ENCODE measurements around the gene PRSS2.
"Not testable (repeated sequence)": the region's sequence is repeated elsewhere in the genome, so short reads cannot be mapped to it uniquely, and the experiment has no call there.

Gene PRSS2

DNA sequence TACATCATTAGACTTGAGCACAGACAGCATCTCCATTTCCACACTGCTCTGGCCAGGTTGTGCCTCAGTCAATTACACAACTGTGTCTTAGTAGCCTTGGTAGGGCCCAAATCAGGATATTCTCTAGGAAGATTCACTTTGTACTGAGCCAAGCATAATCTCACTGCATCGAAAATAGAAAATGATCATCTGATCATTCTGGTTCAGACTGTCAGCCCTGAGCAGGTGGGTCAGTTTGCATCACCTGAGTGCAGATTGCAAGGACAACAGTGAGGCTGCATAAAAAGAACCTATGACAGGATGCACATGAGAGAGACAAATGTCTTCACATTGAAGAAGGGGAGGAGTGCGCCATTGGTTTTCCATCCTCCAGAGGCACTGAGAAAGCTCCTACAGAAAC, 22.4 kb upstream of the PRSS2 start:
- H3K27ac ChIP-seq (ENCODE audit: low read length); DNase-seq (ENCODE audit: low read depth, low spot score); H3K4me3 ChIP-seq (ENCODE audit: low read length); H3K4me1 ChIP-seq (ENCODE audit: control insufficient read depth, insufficient read depth, low read length); H3K27me3 ChIP-seq (ENCODE audit: control insufficient read depth, insufficient read depth, low read length); H3K9me3 ChIP-seq (ENCODE audit: control insufficient read depth, insufficient read depth, low read length); H3K36me3 ChIP-seq (ENCODE audit: control insufficient read depth, insufficient read depth, low read length): not testable (repeated sequence)
- WGBS (ENCODE audit: insufficient coverage, insufficient read length): no CpG with 5 or more reads among the region's 2 CpGs

DNA sequence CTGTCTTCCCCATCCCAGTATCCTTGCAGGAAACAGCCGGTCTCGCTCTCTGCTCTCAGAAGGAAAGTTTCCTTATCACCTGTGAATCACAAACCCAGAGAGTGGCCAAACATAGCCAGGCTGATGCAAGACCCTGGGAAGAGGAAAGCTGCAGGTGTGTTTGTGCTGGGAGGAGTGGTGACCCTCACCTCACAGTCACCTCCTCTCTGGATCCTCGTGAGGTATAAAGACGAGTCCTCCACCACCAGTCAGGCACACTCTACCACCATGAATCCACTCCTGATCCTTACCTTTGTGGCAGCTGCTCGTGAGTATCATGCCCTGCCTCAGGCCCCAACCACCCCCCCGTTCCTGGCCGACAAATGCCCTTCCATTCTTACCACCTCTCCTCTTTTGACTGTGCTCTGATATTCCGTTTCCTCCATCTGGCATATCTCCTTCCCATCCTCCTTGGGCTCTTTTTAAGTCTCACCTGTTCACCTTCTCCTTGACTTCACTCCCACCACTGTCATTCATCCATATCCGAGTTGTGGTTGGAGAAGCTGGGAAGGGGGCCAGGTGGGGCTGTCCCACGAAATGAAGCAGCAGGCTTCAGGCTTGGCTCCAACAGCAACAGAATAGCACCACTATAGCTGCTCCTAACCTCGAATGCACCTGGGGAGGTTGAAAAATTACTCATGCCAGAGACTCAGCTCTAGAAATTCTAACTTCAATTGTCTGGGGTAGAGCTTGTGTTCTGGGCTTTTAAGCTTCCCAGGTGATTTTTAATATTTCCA, 21.4 kb upstream of the PRSS2 start, which contains the start of gene PRSS1:
Gene PRSS1, plus strand, starts transcription at position 255 of the 776 bp plus-strand sequence. Its CDS starts 13 bp downstream, at position 268.
- Histone ChIP-seq H3K4me3 (ENCODE audit: low read length) (no peak within 1 kb of the TSS), H3K4me1 (ENCODE audit: control insufficient read depth, insufficient read depth, low read length) (no peaks in the 10 kb centered on the region), H3K9me3 (ENCODE audit: control insufficient read depth, insufficient read depth, low read length) (no peaks in the 10 kb centered on the region; the same call in 1 of the 2 replicates), H3K36me3 (ENCODE audit: control insufficient read depth, insufficient read depth, low read length) (no peaks in the 10 kb centered on the region), H3K27me3 (ENCODE audit: control insufficient read depth, insufficient read depth, low read length) (no peaks in the 10 kb centered on the region; the same call in 1 of the 2 replicates), H3K27ac (ENCODE audit: low read length) (no peak within 1 kb of the TSS)
- no peak for DNase-seq (ENCODE audit: low read depth, low spot score)
- no CpG with 5 or more reads among the region's 11 CpGs for WGBS (ENCODE audit: insufficient coverage, insufficient read length)

DNA sequence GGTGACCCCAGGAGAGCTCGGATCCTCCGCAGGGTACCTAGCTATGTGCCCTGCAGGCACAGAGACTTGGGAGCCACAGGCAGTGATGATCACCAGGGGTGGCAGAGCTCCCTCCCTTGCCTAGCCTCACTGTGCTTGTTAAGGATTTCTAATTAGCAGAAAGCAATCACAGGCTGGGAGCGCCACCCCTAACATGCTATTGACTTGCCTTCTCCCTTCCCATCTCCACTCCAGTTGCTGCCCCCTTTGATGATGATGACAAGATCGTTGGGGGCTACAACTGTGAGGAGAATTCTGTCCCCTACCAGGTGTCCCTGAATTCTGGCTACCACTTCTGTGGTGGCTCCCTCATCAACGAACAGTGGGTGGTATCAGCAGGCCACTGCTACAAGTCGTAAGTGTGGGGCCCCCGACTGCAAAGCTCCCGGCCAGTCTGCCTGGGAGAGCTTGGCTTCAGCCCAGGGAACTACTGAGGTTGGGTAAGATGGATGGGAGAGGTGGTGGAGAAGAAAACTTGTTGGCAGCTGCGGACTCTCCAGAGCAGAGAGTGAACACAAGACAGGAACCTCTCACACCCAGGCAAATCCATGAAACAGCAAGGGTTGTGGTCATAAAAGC, 20.3 kb upstream of the PRSS2 start:
- no peaks in the 10 kb centered on the region; the same call in 1 of the 2 replicates for H3K9me3 ChIP-seq (ENCODE audit: control insufficient read depth, insufficient read depth, low read length)
- WGBS (ENCODE audit: insufficient coverage, insufficient read length): no CpG with 5 or more reads among the region's 9 CpGs
- no peak for DNase-seq (ENCODE audit: low read depth, low spot score)
- no peaks in the 10 kb centered on the region; the same call in 1 of the 2 replicates for H3K27me3 ChIP-seq (ENCODE audit: control insufficient read depth, insufficient read depth, low read length)
- no peak overlapping the region for H3K27ac ChIP-seq (ENCODE audit: low read length)
- H3K4me1 ChIP-seq (ENCODE audit: control insufficient read depth, insufficient read depth, low read length): no peaks in the 10 kb centered on the region
- H3K36me3 ChIP-seq (ENCODE audit: control insufficient read depth, insufficient read depth, low read length): no peaks in the 10 kb centered on the region
- no peak overlapping the region for H3K4me3 ChIP-seq (ENCODE audit: low read length)

DNA sequence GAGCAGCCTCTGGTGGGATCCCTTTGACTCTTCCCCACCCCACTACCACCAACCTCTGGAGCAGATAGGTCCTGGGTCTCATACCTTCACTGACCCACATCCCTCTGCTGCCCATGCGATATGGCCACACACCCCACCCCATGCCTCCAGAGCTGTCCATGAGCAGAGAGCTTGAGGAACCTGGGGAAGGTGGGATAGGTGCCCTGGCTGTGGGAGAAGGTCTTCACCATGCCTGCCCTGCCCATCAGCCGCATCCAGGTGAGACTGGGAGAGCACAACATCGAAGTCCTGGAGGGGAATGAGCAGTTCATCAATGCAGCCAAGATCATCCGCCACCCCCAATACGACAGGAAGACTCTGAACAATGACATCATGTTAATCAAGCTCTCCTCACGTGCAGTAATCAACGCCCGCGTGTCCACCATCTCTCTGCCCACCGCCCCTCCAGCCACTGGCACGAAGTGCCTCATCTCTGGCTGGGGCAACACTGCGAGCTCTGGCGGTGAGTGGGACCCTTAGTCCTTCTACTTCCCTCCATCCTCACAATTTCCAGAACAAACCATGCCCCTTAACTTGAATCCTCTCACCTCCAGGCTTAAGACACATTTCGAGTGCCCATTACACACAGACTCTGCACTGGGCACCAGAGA, 19.1 kb upstream of the PRSS2 start:
- not testable (repeated sequence) for H3K27me3 ChIP-seq (ENCODE audit: control insufficient read depth, insufficient read depth, low read length); H3K4me1 ChIP-seq (ENCODE audit: control insufficient read depth, insufficient read depth, low read length); H3K36me3 ChIP-seq (ENCODE audit: control insufficient read depth, insufficient read depth, low read length); H3K27ac ChIP-seq (ENCODE audit: low read length); H3K9me3 ChIP-seq (ENCODE audit: control insufficient read depth, insufficient read depth, low read length); DNase-seq (ENCODE audit: low read depth, low spot score); H3K4me3 ChIP-seq (ENCODE audit: low read length)
- no CpG with 5 or more reads among the region's 14 CpGs for WGBS (ENCODE audit: insufficient coverage, insufficient read length)

DNA sequence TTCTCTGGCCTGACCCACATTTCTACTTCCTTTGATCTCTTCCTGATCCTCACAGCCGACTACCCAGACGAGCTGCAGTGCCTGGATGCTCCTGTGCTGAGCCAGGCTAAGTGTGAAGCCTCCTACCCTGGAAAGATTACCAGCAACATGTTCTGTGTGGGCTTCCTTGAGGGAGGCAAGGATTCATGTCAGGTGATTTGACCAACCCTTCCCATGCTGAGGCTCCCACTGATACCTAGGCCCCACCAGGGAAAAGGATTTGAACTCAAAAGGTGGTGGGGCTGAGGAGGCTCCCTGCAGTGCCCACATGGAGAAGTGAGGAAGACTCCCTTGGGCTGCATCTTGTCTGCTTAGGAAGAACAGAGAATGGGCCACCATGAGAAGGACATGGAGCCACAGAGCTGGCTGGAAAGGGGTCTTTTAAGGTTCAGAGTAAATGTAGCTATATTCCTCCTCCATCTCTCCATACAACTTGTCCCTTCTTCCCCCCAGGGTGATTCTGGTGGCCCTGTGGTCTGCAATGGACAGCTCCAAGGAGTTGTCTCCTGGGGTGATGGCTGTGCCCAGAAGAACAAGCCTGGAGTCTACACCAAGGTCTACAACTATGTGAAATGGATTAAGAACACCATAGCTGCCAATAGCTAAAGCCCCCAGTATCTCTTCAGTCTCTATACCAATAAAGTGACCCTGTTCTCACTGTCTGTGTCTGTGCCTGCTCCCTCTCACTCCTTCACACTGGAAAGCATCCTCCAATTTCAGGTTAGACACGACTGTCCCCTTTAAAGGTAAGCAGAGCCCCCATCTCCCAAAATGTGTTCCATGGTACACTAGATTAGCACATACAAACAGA, 18.2 kb upstream of the PRSS2 start:
- Histone ChIP-seq H3K27me3 (ENCODE audit: control insufficient read depth, insufficient read depth, low read length) (no peaks in the 10 kb centered on the region; the same call in 1 of the 2 replicates), H3K9me3 (ENCODE audit: control insufficient read depth, insufficient read depth, low read length) (no peaks in the 10 kb centered on the region; the same call in 1 of the 2 replicates), H3K36me3 (ENCODE audit: control insufficient read depth, insufficient read depth, low read length) (no peaks in the 10 kb centered on the region), H3K4me3 (ENCODE audit: low read length) (no peak overlapping the region), H3K4me1 (ENCODE audit: control insufficient read depth, insufficient read depth, low read length) (no peaks in the 10 kb centered on the region), H3K27ac (ENCODE audit: low read length) (no peak overlapping the region)
- no CpG with 5 or more reads among the region's 3 CpGs for WGBS (ENCODE audit: insufficient coverage, insufficient read length)
- DNase-seq (ENCODE audit: low read depth, low spot score): no peak

DNA sequence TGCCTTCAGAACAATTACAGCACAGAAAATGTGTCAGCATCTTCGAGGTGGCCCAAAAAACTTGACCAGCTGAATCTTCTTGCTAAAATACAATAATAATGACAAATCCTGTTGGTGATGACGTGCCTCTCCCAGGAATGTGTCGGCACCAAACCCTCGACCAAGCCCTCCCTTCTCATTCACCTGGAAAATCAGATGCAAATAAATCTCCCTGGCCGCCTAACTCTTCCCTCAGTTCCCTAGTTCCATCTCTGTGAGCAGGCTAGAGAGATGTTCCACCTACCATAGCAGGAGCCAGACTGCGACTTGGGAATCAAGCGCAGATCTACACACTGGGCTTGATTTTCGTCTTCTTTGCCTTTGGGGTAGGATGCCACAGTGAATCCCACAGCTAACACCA, 17.4 kb upstream of the PRSS2 start:
- no peak for DNase-seq (ENCODE audit: low read depth, low spot score)
- no peak overlapping the region for H3K27ac ChIP-seq (ENCODE audit: low read length)
- H3K4me3 ChIP-seq (ENCODE audit: low read length): no peak overlapping the region
- H3K4me1 ChIP-seq (ENCODE audit: control insufficient read depth, insufficient read depth, low read length): no peaks in the 10 kb centered on the region
- no CpG with 5 or more reads among the region's 8 CpGs for whole genome bisulfite sequencing (ENCODE audit: insufficient coverage, insufficient read length)
- H3K27me3 ChIP-seq (ENCODE audit: control insufficient read depth, insufficient read depth, low read length): no peaks in the 10 kb centered on the region; the same call in 1 of the 2 replicates
- H3K36me3 ChIP-seq (ENCODE audit: control insufficient read depth, insufficient read depth, low read length): no peaks in the 10 kb centered on the region
- no peaks in the 10 kb centered on the region; the same call in 1 of the 2 replicates for H3K9me3 ChIP-seq (ENCODE audit: control insufficient read depth, insufficient read depth, low read length)

DNA sequence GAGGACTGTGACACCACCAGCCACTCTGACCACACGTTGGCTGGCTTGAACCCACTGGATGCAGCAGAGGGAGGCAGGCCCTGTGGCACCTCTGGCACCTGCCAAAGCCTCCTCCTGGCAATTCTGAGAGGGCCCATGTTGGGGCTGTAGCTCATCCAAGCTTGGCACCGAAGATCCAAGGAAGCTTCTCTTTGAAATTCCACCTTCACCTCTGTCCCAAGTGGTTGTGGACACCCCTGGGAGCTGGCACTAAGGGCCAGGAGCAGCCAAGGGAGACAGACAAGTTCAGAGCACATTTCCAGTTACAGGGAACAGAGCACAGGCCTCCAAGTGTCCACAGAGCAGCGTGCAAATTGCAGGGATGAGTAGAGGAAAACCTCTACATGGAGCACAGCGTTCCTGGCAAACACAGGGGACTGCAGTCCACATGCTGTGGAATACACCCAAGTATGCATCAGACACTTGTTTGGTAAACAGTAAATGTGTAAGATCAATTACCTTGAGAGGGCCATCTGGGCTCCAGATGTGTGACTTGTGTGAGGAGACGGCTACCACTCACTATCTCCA, 16.8 kb upstream of the PRSS2 start:
- no CpG with 5 or more reads among the region's 5 CpGs for WGBS (ENCODE audit: insufficient coverage, insufficient read length)
- H3K4me1 ChIP-seq (ENCODE audit: control insufficient read depth, insufficient read depth, low read length); H3K27ac ChIP-seq (ENCODE audit: low read length); H3K9me3 ChIP-seq (ENCODE audit: control insufficient read depth, insufficient read depth, low read length); H3K27me3 ChIP-seq (ENCODE audit: control insufficient read depth, insufficient read depth, low read length); H3K4me3 ChIP-seq (ENCODE audit: low read length); H3K36me3 ChIP-seq (ENCODE audit: control insufficient read depth, insufficient read depth, low read length); DNase-seq (ENCODE audit: low read depth, low spot score): not testable (repeated sequence)

DNA sequence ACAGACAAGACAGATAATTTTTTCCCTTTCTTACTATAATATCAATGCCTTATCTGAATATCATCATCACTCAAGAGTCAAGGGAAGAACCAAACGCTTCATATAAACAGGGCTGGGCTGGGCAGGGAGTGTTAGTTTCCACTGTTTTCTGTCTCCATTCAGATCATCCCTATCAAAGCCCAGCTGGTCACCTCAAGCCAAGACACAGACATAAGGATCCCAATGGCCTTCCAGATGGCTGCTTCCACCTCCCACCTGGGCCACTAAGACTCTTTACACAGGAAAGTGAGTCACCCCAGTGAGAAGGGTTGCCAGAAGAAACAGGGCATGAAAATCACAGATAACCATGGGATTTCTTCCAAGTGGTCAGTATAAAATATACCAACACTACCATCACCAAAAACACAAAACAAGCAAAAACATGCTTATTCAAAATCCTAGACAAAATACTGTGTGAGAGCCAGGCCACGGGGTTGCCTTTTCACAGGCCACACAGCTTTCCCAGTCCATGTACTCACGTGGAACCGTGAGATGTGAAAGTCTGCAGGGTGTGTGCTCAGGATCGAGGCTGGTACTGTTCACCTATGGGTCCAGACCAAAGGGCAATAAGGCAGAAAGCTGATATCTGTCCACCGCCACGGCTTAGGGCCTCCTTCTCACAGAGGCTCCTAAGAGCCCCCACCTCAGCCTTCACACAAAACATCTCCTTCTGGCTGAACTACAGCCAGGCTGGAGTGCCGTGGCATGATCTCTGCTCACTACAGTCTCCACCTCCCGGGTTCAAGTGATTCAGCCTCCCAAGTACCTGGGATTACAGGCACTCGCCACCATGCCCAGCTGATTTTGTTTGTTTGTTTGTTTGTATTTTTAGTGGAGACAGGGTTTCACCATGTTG, 15.8 kb upstream of the PRSS2 start:
- Histone ChIP-seq H3K4me1 (ENCODE audit: control insufficient read depth, insufficient read depth, low read length) (no peaks in the 10 kb centered on the region), H3K36me3 (ENCODE audit: control insufficient read depth, insufficient read depth, low read length) (no peaks in the 10 kb centered on the region), H3K9me3 (ENCODE audit: control insufficient read depth, insufficient read depth, low read length) (no peaks in the 10 kb centered on the region; the same call in 1 of the 2 replicates), H3K27ac (ENCODE audit: low read length) (no peak overlapping the region), H3K4me3 (ENCODE audit: low read length) (no peak overlapping the region), H3K27me3 (ENCODE audit: control insufficient read depth, insufficient read depth, low read length) (no peaks in the 10 kb centered on the region; the same call in 1 of the 2 replicates)
- DNase-seq (ENCODE audit: low read depth, low spot score): no peak
- WGBS (ENCODE audit: insufficient coverage, insufficient read length): no CpG with 5 or more reads among the region's 10 CpGs

DNA sequence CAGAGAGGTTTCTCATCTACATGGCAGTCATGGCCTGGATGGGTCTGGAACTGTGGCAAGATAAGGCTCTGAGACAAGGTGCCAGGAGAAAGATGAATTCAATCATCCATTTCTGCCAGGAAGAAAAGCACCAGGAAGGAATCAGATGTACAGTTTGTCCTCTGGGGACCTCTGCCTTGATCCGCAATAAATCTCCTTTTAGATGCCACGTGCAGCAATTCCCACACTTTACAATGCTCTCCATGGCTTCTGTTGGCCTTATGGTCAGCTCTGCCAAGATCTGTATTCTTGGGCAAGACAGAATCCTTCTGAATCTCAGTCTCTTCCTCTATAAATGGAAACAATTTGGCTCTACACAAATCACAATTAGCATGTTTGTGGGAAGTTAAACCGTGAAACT, 12.5 kb upstream of the PRSS2 start:
- H3K9me3 ChIP-seq (ENCODE audit: control insufficient read depth, insufficient read depth, low read length); DNase-seq (ENCODE audit: low read depth, low spot score); H3K4me3 ChIP-seq (ENCODE audit: low read length); H3K27me3 ChIP-seq (ENCODE audit: control insufficient read depth, insufficient read depth, low read length); H3K36me3 ChIP-seq (ENCODE audit: control insufficient read depth, insufficient read depth, low read length); H3K4me1 ChIP-seq (ENCODE audit: control insufficient read depth, insufficient read depth, low read length); H3K27ac ChIP-seq (ENCODE audit: low read length): not testable (repeated sequence)
- WGBS (ENCODE audit: insufficient coverage, insufficient read length): no CpG with 5 or more reads among the region's 3 CpGs
